Measurements from ENCODE around the gene OSGIN1.
A peak's percentile ranks its signal among the peaks of the same experiment; 100 is the strongest.

OSGIN1 gene

DNA sequence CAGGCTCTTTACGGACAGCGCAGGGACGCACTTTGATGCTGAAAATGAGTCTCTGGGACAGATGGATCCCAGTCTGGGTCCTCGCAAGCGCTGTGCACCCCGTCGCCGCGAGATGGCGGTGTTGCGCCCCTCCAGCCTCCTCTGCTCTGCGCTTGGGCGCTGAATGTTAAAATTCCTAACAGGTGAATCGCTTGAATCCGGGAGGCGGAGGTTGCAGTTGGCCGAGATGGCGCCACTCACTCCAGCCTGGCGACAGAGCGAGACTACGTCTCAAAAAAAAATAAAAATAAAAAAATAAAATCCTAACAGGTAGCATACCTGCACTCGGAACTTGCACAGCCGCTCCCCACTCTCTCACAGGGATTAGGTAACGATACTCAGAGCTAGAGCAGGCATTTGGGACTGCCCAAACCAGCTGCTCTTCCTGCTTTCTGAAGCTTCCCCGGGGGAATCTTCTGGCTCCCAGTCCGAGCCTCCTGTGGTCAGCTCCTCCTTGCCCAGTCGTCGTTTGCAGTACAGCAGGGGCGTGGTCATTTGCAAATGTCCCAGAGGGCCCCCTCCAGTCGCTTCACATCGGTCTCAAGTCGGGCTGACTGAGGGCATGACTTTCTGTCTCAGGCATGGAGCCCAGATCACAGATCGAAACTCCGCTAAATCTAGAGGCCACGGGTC is 26.2 kb upstream of the OSGIN1 start:
- no peaks in the 10 kb centered on the region for H3K27me3 ChIP-seq (ENCODE audit: insufficient read depth, poor library complexity, severe bottlenecking)
- DNase-seq (ENCODE audit: low read depth in 1 of 2, low spot score in 1 of 2): peak; percentile 29 to 47
- H3K4me3 ChIP-seq (replicated peaks; ENCODE audit: insufficient read depth, low read length): no peak overlapping the region
- no peak overlapping the region for H3K27ac ChIP-seq (replicated peaks)
- TF ChIP-seq, protein P1, sequence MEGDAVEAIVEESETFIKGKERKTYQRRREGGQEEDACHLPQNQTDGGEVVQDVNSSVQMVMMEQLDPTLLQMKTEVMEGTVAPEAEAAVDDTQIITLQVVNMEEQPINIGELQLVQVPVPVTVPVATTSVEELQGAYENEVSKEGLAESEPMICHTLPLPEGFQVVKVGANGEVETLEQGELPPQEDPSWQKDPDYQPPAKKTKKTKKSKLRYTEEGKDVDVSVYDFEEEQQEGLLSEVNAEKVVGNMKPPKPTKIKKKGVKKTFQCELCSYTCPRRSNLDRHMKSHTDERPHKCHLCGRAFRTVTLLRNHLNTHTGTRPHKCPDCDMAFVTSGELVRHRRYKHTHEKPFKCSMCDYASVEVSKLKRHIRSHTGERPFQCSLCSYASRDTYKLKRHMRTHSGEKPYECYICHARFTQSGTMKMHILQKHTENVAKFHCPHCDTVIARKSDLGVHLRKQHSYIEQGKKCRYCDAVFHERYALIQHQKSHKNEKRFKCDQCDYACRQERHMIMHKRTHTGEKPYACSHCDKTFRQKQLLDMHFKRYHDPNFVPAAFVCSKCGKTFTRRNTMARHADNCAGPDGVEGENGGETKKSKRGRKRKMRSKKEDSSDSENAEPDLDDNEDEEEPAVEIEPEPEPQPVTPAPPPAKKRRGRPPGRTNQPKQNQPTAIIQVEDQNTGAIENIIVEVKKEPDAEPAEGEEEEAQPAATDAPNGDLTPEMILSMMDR (IDR thresholded peaks at IDR 0.05; ENCODE audit: insufficient read depth, low read length): peak; percentile 94
- TF ChIP-seq SPI1 (IDR thresholded peaks at IDR 0.05; ENCODE audit: borderline replicate concordance, low read depth): no peak

DNA sequence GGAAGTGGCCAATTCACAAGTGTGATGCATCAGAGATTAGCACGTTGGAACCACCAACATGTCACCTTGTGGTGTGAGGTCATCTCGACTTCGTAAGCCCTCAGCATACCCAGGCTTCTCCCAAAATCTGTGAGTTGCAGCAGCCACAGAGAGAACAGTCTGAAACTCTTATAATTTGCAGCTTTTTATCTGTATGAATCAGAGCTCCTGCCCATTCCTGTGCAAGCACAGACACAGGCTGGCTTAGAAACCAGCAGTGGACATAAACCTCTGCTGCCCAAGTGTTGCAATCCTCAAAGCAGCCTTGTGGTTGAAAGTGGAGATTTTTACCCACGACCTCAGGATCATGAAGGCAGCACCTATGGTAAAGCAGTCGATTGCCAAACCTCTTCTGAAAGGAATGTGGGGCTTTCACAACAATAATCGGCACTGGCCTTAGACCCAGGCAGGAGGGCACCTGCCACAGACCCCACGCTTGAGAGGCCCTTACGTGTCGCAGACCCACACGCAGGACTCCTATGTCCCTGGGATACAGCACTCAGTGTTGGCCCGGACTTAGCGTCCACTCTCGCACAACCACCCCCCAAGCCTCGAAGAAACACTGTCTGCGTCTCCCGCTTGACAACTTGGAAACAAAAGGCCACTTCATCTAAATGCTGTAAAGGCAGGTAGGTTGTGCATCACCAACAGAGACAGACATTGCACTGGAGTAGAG is 24.5 kb upstream of the OSGIN1 start:
- Histone ChIP-seq H3K4me3 (replicated peaks; ENCODE audit: insufficient read depth, low read length) (no peak overlapping the region), H3K27me3 (ENCODE audit: insufficient read depth, poor library complexity, severe bottlenecking) (no peaks in the 10 kb centered on the region), H3K27ac (replicated peaks) (no peak overlapping the region)
- DNase-seq (ENCODE audit: low read depth in 1 of 2, low spot score in 1 of 2): no peak
- no peak for TF ChIP-seq POLR2AphosphoS5 (IDR thresholded peaks at IDR 0.05; ENCODE audit: low read depth)
- TF ChIP-seq, protein P2, sequence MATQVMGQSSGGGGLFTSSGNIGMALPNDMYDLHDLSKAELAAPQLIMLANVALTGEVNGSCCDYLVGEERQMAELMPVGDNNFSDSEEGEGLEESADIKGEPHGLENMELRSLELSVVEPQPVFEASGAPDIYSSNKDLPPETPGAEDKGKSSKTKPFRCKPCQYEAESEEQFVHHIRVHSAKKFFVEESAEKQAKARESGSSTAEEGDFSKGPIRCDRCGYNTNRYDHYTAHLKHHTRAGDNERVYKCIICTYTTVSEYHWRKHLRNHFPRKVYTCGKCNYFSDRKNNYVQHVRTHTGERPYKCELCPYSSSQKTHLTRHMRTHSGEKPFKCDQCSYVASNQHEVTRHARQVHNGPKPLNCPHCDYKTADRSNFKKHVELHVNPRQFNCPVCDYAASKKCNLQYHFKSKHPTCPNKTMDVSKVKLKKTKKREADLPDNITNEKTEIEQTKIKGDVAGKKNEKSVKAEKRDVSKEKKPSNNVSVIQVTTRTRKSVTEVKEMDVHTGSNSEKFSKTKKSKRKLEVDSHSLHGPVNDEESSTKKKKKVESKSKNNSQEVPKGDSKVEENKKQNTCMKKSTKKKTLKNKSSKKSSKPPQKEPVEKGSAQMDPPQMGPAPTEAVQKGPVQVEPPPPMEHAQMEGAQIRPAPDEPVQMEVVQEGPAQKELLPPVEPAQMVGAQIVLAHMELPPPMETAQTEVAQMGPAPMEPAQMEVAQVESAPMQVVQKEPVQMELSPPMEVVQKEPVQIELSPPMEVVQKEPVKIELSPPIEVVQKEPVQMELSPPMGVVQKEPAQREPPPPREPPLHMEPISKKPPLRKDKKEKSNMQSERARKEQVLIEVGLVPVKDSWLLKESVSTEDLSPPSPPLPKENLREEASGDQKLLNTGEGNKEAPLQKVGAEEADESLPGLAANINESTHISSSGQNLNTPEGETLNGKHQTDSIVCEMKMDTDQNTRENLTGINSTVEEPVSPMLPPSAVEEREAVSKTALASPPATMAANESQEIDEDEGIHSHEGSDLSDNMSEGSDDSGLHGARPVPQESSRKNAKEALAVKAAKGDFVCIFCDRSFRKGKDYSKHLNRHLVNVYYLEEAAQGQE (IDR thresholded peaks at IDR 0.05; ENCODE audit: insufficient replicate concordance, low read depth): no peak
- no peak for TF ChIP-seq GABPA (IDR thresholded peaks at IDR 0.05; ENCODE audit: low read depth)
- TF ChIP-seq SPI1 (IDR thresholded peaks at IDR 0.05; ENCODE audit: borderline replicate concordance, low read depth): no peak
- TF ChIP-seq, protein P1 (IDR thresholded peaks at IDR 0.05; ENCODE audit: insufficient read depth, low read length): no peak

DNA sequence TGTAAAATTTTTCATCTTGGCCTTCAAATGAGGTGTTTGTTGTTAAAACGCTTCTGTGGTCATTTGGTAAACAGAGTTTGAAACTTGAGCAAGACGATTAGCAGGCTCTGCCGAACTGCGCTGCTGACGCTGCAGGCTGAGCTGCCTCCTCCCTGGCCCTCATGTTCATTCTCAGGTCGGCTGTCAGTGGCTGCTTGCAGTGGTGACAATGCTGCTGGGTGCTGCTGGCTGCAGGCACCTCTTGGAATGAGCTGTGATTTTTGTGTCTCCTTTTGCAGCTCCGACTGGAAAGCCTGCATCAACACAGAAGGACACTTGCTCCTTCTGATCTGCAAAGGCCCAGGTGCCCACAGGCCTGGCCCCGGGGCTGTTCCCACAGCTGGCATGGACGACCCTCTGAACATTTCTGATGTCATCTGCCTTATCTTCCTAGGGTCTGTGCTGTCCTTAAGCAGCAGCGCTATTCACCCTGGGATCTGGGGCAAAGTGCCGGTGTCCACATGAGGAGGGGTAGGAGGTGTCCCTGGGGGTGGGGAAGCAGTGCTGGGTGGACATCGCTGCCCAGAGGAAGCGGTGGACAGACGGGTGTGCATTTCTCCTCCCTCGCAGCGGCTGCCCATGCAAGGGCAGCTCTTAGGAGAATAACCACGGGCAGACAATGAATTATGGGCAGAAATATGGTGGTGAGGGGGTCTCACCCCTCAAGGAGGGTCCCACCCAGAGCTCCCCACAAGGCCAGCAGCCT is 23.1 kb upstream of the OSGIN1 start:
- no peak overlapping the region for H3K4me3 ChIP-seq (replicated peaks; ENCODE audit: insufficient read depth, low read length)
- H3K27me3 ChIP-seq (ENCODE audit: insufficient read depth, poor library complexity, severe bottlenecking): no peaks in the 10 kb centered on the region
- TF ChIP-seq, protein P1 (IDR thresholded peaks at IDR 0.05; ENCODE audit: insufficient read depth, low read length): no peak
- TF ChIP-seq GABPA (IDR thresholded peaks at IDR 0.05; ENCODE audit: low read depth): no peak
- DNase-seq (ENCODE audit: low read depth in 1 of 2, low spot score in 1 of 2): no peak
- H3K27ac ChIP-seq (replicated peaks): no peak overlapping the region

DNA sequence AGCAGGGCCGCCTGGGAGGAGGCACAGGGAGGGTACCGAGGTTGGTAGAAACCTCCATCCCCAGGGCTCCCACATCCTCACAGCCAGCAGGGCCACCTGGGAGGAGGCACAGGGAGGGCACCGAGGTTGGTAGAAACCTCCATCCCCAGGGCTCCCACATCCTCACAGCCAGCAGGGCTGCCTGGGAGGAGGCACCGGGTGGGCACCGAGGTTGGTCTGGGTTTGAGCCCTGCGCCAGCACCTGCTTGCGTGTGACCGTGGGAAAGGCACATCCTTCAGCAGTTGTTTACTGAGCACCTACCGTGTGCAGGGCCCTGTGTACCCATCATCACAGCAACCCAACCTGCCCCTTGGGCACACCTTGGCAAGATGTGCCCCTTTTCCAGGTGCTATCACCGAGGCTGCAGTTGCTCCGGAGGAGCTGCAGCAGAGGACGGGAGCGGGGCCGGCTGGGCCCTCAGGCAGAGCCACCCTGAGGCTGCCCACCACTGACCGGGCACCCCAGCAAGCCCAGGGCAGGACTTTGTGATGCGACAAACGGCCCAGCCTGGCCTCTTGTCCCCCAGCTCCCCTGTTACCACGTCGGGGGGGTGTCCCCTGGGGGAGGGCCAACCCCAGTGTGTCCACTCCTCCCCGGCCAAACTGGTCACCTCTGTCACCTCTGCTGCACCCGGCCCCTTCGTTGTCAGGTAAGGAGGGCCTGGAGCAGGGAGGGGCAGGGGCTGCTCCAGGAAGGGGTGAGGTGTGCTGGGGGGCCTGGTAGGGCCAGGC is 22.1 kb upstream of the OSGIN1 start:
- no peak for DNase-seq (ENCODE audit: low read depth in 1 of 2, low spot score in 1 of 2)
- H3K4me3 ChIP-seq (replicated peaks; ENCODE audit: insufficient read depth, low read length): no peak overlapping the region

More for the DNA sequence above, 22.1 kb upstream of the OSGIN1 start:
- TF ChIP-seq, protein P1 (IDR thresholded peaks at IDR 0.05; ENCODE audit: insufficient read depth, low read length): no peak
- TF ChIP-seq, protein P2 (IDR thresholded peaks at IDR 0.05; ENCODE audit: insufficient replicate concordance, low read depth): no peak
- TF ChIP-seq GABPA (IDR thresholded peaks at IDR 0.05; ENCODE audit: low read depth): no peak
- no peak for TF ChIP-seq SPI1 (IDR thresholded peaks at IDR 0.05; ENCODE audit: borderline replicate concordance, low read depth)
- no peak for TF ChIP-seq POLR2AphosphoS5 (IDR thresholded peaks at IDR 0.05; ENCODE audit: low read depth)
- no peak overlapping the region for H3K27ac ChIP-seq (replicated peaks)
- no peaks in the 10 kb centered on the region for H3K27me3 ChIP-seq (ENCODE audit: insufficient read depth, poor library complexity, severe bottlenecking)
